Skin epidermis (tissue), 12 donors: ENCODE results near the gene CDH23.

Experiments
- H3K27ac ChIP-seq, 21 experiments: fragments of 200-600 bp; sonication (generic) in 11 of 21; one replicate each; pipeline ENCODE4 v1.5.0; 2020; ENCODE audit warnings: mild to moderate bottlenecking in 3 of 21, inconsistent platforms in 2 of 21, moderate library complexity in 2 of 21
- H3K4me3 ChIP-seq, 7 experiments: fragments of 200-600 bp; sonication (generic) in 2 of 7; one replicate each; pipeline ENCODE4 v1.5.0; 2020; ENCODE audit warnings: inconsistent platforms in 2 of 7, mild to moderate bottlenecking in 2 of 7, moderate library complexity in 1 of 7

Gene CDH23

GRCh38 chr10:71831646-71832552, 435.2 kb downstream of the CDH23 start:
- Histone ChIP-seq H3K4me3 (no peak overlapping the region), H3K27ac (no peak overlapping the region)

- peak overlapping the region in 2 of 21 experiments; percentile 1 to 6 for H3K27ac ChIP-seq
Observed at GRCh38 chr10:71832967-71833366, 436.2 kb downstream of the CDH23 start.

GRCh38 chr10:71833451-71834342, 437.0 kb downstream of the CDH23 start:
- peak overlapping the region in 2 of 21 experiments; percentile 1 to 6 for H3K27ac ChIP-seq
- no peak overlapping the region for H3K4me3 ChIP-seq

More at GRCh38 chr10:71832967-71833366, 436.2 kb downstream of the CDH23 start:
- H3K4me3 ChIP-seq = no peak overlapping the region

GRCh38 chr10:71834343-71834674, 437.6 kb downstream of the CDH23 start:
- Histone ChIP-seq H3K27ac (peak overlapping the region in 1 of 21 experiments; percentile 36), H3K4me3 (no peak overlapping the region)

GRCh38 chr10:71835671-71836595, 439.2 kb downstream of the CDH23 start:
- Histone ChIP-seq H3K27ac (peak overlapping the region in 19 of 21 experiments; percentile 4 to 77 (median 58)), H3K4me3 (no peak overlapping the region)

GRCh38 chr10:71836596-71836974, 439.9 kb downstream of the CDH23 start:
- no peak overlapping the region for H3K4me3 ChIP-seq
- peak overlapping the region in 20 of 21 experiments; percentile 3 to 77 (median 56) for H3K27ac ChIP-seq

GRCh38 chr10:71837098-71837827, 440.5 kb downstream of the CDH23 start:
- peak overlapping the region in 17 of 21 experiments; percentile 3 to 77 (median 55) for H3K27ac ChIP-seq
- no peak overlapping the region for H3K4me3 ChIP-seq

- peak overlapping the region in 3 of 21 experiments; percentile 4 to 69 (median 61) for H3K27ac ChIP-seq
- H3K4me3 ChIP-seq = no peak overlapping the region
Observed at GRCh38 chr10:71838264-71839211, 441.8 kb downstream of the CDH23 start.

- H3K4me3 ChIP-seq = no peak overlapping the region
- peak overlapping the region in 1 of 21 experiments; percentile 51 for H3K27ac ChIP-seq
Observed at GRCh38 chr10:71840177-71840957, 443.6 kb downstream of the CDH23 start.

GRCh38 chr10:71840958-71841335, 444.2 kb downstream of the CDH23 start:
- H3K27ac ChIP-seq = no peak overlapping the region
- no peak overlapping the region for H3K4me3 ChIP-seq

GRCh38 chr10:71842422-71842821, 445.7 kb downstream of the CDH23 start:
- H3K4me3 ChIP-seq = no peak overlapping the region
- no peak overlapping the region for H3K27ac ChIP-seq

- Histone ChIP-seq H3K27ac (no peak overlapping the region), H3K4me3 (no peak overlapping the region)
Observed at GRCh38 chr10:71842856-71843686, 446.4 kb downstream of the CDH23 start.

GRCh38 chr10:71844084-71844483, 447.4 kb downstream of the CDH23 start:
- Histone ChIP-seq H3K27ac (no peak overlapping the region), H3K4me3 (no peak overlapping the region)

GRCh38 chr10:71844695-71845094, 448.0 kb downstream of the CDH23 start:
- H3K27ac ChIP-seq = peak overlapping the region in 3 of 21 experiments; percentile 31 to 47 (median 38)
- no peak overlapping the region for H3K4me3 ChIP-seq

GRCh38 chr10:71845410-71846405, 449.0 kb downstream of the CDH23 start:
- H3K27ac ChIP-seq = peak overlapping the region in 12 of 21 experiments; percentile 3 to 63 (median 42)
- no peak overlapping the region for H3K4me3 ChIP-seq
